Ishikawa (cell line): Measurements from ENCODE around the gene DYRK1A.

Experiments used
- CEBPB ChIP-seq: IDR thresholded peaks from 2 replicates; pipeline ENCODE4 v1.6.1; 2012
- CREB1 ChIP-seq: IDR thresholded peaks from 2 replicates; pipeline ENCODE4 v1.6.1; 2012; ENCODE audit warnings: low read depth
- EGR1 ChIP-seq: IDR thresholded peaks from 2 replicates; pipeline ENCODE4 v1.6.1; 2012
- EP300 ChIP-seq: IDR thresholded peaks from 2 replicates; pipeline ENCODE4 v1.6.1; 2012; ENCODE audit warnings: borderline replicate concordance
- FOXM1 ChIP-seq: IDR thresholded peaks from 2 replicates; pipeline ENCODE4 v1.6.1; 2012; ENCODE audit warnings: low read depth, borderline replicate concordance
- MAX ChIP-seq: IDR thresholded peaks from 2 replicates; pipeline ENCODE4 v1.6.1; 2012
- NFIC ChIP-seq: IDR thresholded peaks from 2 replicates; pipeline ENCODE4 v1.6.1; 2012
- RAD21 ChIP-seq: IDR thresholded peaks from 2 replicates; pipeline ENCODE4 v1.6.1; 2012; ENCODE audit warnings: low read depth
- TAF1 ChIP-seq: IDR thresholded peaks from 2 replicates; pipeline ENCODE4 v1.6.1; 2012; ENCODE audit warnings: low read depth, mild to moderate bottlenecking
- TCF12 ChIP-seq: IDR thresholded peaks from 2 replicates; pipeline ENCODE4 v1.6.1; 2012; ENCODE audit warnings: low read depth
- TEAD4 ChIP-seq: IDR thresholded peaks from 2 replicates; pipeline ENCODE4 v1.6.1; 2012
- USF1 ChIP-seq: IDR thresholded peaks from 2 replicates; pipeline ENCODE4 v1.6.1; 2012
- YY1 ChIP-seq: IDR thresholded peaks from 2 replicates; pipeline ENCODE4 v1.6.1; 2012; ENCODE audit warnings: low read depth
- ZBTB7A ChIP-seq: IDR thresholded peaks from 2 replicates; pipeline ENCODE4 v1.6.1; 2012; ENCODE audit warnings: low read depth
- TF ChIP-seq, protein P1 (sequence below): IDR thresholded peaks from 2 replicates; pipeline ENCODE4 v1.6.1; 2012; ENCODE audit warnings: low read depth, mild to moderate bottlenecking

Gene DYRK1A

GRCh38 chr21:37454869-37455503 is 88.4 kb downstream of the DYRK1A start:
- TF ChIP-seq, protein P1, sequence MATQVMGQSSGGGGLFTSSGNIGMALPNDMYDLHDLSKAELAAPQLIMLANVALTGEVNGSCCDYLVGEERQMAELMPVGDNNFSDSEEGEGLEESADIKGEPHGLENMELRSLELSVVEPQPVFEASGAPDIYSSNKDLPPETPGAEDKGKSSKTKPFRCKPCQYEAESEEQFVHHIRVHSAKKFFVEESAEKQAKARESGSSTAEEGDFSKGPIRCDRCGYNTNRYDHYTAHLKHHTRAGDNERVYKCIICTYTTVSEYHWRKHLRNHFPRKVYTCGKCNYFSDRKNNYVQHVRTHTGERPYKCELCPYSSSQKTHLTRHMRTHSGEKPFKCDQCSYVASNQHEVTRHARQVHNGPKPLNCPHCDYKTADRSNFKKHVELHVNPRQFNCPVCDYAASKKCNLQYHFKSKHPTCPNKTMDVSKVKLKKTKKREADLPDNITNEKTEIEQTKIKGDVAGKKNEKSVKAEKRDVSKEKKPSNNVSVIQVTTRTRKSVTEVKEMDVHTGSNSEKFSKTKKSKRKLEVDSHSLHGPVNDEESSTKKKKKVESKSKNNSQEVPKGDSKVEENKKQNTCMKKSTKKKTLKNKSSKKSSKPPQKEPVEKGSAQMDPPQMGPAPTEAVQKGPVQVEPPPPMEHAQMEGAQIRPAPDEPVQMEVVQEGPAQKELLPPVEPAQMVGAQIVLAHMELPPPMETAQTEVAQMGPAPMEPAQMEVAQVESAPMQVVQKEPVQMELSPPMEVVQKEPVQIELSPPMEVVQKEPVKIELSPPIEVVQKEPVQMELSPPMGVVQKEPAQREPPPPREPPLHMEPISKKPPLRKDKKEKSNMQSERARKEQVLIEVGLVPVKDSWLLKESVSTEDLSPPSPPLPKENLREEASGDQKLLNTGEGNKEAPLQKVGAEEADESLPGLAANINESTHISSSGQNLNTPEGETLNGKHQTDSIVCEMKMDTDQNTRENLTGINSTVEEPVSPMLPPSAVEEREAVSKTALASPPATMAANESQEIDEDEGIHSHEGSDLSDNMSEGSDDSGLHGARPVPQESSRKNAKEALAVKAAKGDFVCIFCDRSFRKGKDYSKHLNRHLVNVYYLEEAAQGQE: no peak
- TF ChIP-seq RAD21: no peak
- TF ChIP-seq FOXM1: no peak
- no peak for TF ChIP-seq EP300
- TF ChIP-seq USF1: no peak
- TF ChIP-seq TAF1: no peak
- no peak for TF ChIP-seq CREB1
- TF ChIP-seq EGR1: no peak
- no peak for TF ChIP-seq YY1
- TF ChIP-seq CEBPB: no peak
- TF ChIP-seq ZBTB7A: no peak
- TF ChIP-seq TEAD4: no peak
- no peak for TF ChIP-seq TCF12
- no peak for TF ChIP-seq MAX
- TF ChIP-seq NFIC: no peak

GRCh38 chr21:37455504-37455911 is 88.9 kb downstream of the DYRK1A start:
- TF ChIP-seq RAD21: no peak
- no peak for TF ChIP-seq YY1
- TF ChIP-seq NFIC: no peak
- TF ChIP-seq CREB1: no peak
- TF ChIP-seq EP300: no peak

DNA sequence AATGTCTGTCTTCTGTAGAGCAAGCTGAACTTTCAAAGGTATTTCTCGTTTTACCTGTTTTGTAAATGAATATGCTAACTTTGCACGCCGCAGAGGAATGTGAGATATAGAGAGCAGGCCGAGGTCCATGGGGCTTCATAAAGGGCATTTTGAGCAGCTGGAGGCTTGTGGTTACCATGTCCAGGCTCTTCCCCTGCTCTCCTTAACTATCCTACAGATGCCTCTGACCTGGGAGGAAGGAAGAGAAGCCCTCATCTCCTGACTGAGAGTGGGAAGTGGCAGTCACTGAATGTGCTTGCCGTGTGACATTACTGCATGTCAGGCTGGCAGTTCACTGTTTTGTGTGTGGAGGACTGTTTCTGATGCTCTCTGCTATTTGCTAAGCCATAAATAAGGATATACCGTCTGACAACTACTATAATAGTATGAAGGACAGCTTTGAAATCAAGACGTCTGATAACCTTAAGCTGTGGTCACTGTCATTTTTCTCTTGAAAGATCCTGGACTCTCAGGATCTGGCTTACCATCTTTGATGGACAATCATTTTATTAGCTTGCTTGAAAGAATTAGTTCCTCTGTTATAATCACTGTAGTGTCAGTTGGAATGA is 92.2 kb downstream of the DYRK1A start:
- TF ChIP-seq, protein P1: no peak
- no peak for TF ChIP-seq TAF1
- no peak for TF ChIP-seq TEAD4
- no peak for TF ChIP-seq EP300
- no peak for TF ChIP-seq CEBPB

GRCh38 chr21:37459575-37459974 is 93.0 kb downstream of the DYRK1A start:
- no peak for TF ChIP-seq MAX
- no peak for TF ChIP-seq EGR1
- TF ChIP-seq RAD21: no peak
- TF ChIP-seq ZBTB7A: no peak
- TF ChIP-seq TAF1: no peak
- no peak for TF ChIP-seq TCF12
- TF ChIP-seq USF1: no peak
- TF ChIP-seq, protein P1: no peak
- no peak for TF ChIP-seq FOXM1
- no peak for TF ChIP-seq NFIC
- TF ChIP-seq YY1: no peak
- TF ChIP-seq EP300: no peak
- no peak for TF ChIP-seq CREB1
- TF ChIP-seq CEBPB: no peak
- no peak for TF ChIP-seq TEAD4

DNA sequence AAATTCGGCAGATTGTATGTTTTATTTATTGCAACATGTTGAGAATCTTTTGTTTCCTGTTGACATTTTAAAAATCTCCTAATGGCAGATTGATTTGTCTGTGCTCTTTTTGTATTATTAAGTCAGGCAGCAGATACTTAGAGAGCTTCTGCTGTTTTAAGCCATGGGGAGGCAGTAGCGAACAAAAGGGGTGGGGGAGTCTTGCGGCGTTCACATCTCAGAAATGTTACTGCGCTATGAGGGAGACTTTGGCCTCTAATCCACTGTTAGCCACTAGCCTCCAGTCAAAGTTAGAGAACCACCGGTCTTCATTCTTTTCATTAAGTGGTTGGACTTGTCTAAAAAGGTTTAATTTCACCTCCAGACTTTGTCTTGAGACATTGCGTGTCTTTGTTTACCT is 93.6 kb downstream of the DYRK1A start:
- TF ChIP-seq USF1 (no peak), ZBTB7A (no peak), EP300 (no peak), CEBPB (no peak), EGR1 (no peak), NFIC (no peak), TCF12 (no peak), CREB1 (no peak), YY1 (no peak), TEAD4 (no peak), FOXM1 (no peak), RAD21 (no peak), MAX (no peak), TAF1 (no peak)
- TF ChIP-seq, protein P1: no peak
